Measurements from ENCODE around the gene TSPAN14.

TSPAN14 gene

GRCh38 chr10:80447436-80448190 is 6.5 kb upstream of the TSPAN14 start:
- H3K36me3 ChIP-seq (ENCODE audit: control insufficient read depth, insufficient read depth, low read length) = no peaks in the 10 kb centered on the region
- H3K27me3 ChIP-seq (ENCODE audit: control insufficient read depth, insufficient read depth, low read length) = 0 out of 2 replicates have a peak, but pooled peaks cover 5% of the 10 kb centered on the region
- H3K27ac ChIP-seq (ENCODE audit: low read depth, low read length) = no peak overlapping the region
- H3K9ac ChIP-seq (ENCODE audit: low read length) = no peak overlapping the region
- peaks cover 4% of the 10 kb centered on the region; the same call in 1 of the 2 replicates for H3K4me1 ChIP-seq (ENCODE audit: control insufficient read depth, insufficient read depth, low read length)
- peaks cover 3% of the 10 kb centered on the region; the same call in 1 of the 2 replicates for H3K9me3 ChIP-seq (ENCODE audit: control insufficient read depth, insufficient read depth, low read depth, low read length)
- H3K4me3 ChIP-seq (ENCODE audit: low read depth, low read length) = no peak overlapping the region

GRCh38 chr10:80448209-80448942 is 5.7 kb upstream of the TSPAN14 start:
- H3K9ac ChIP-seq (ENCODE audit: low read length) = no peak overlapping the region
- H3K9me3 ChIP-seq (ENCODE audit: control insufficient read depth, insufficient read depth, low read depth, low read length) = peaks cover 3% of the 10 kb centered on the region; the same call in 1 of the 2 replicates
- no peak overlapping the region for H3K27ac ChIP-seq (ENCODE audit: low read depth, low read length)

GRCh38 chr10:80449520-80449919 is 4.6 kb upstream of the TSPAN14 start:
- no peak overlapping the region for H3K27ac ChIP-seq (ENCODE audit: low read depth, low read length)
- H3K27me3 ChIP-seq (ENCODE audit: control insufficient read depth, insufficient read depth, low read length) = 0 out of 2 replicates have a peak, but pooled peaks cover 5% of the 10 kb centered on the region
- peaks cover 7% of the 10 kb centered on the region; the same call in 1 of the 2 replicates for H3K4me1 ChIP-seq (ENCODE audit: control insufficient read depth, insufficient read depth, low read length)
- H3K36me3 ChIP-seq (ENCODE audit: control insufficient read depth, insufficient read depth, low read length) = no peaks in the 10 kb centered on the region
- H3K9ac ChIP-seq (ENCODE audit: low read length) = no peak overlapping the region
- H3K4me3 ChIP-seq (ENCODE audit: low read depth, low read length) = no peak overlapping the region
- peaks cover 3% of the 10 kb centered on the region; the same call in 1 of the 2 replicates for H3K9me3 ChIP-seq (ENCODE audit: control insufficient read depth, insufficient read depth, low read depth, low read length)

More at GRCh38 chr10:80448209-80448942, 5.7 kb upstream of the TSPAN14 start:
- Histone ChIP-seq H3K27me3 (ENCODE audit: control insufficient read depth, insufficient read depth, low read length) (0 out of 2 replicates have a peak, but pooled peaks cover 5% of the 10 kb centered on the region), H3K4me3 (ENCODE audit: low read depth, low read length) (no peak overlapping the region), H3K36me3 (ENCODE audit: control insufficient read depth, insufficient read depth, low read length) (no peaks in the 10 kb centered on the region), H3K4me1 (ENCODE audit: control insufficient read depth, insufficient read depth, low read length) (peaks cover 9% of the 10 kb centered on the region; the same call in 1 of the 2 replicates)

- Histone ChIP-seq H3K27me3 (ENCODE audit: control insufficient read depth, insufficient read depth, low read length) (0 out of 2 replicates have a peak, but pooled peaks cover 7% of the 10 kb centered on the region), H3K9me3 (ENCODE audit: control insufficient read depth, insufficient read depth, low read depth, low read length) (peaks cover 3% of the 10 kb centered on the region; the same call in 1 of the 2 replicates), H3K27ac (ENCODE audit: low read depth, low read length) (no peak overlapping the region), H3K9ac (ENCODE audit: low read length) (no peak overlapping the region), H3K36me3 (ENCODE audit: control insufficient read depth, insufficient read depth, low read length) (no peaks in the 10 kb centered on the region), H3K4me1 (ENCODE audit: control insufficient read depth, insufficient read depth, low read length) (peaks cover 15% of the 10 kb centered on the region), H3K4me3 (ENCODE audit: low read depth, low read length) (no peak overlapping the region)
These were observed 3.0 kb upstream of the TSPAN14 start for GRCh38 chr10:80451132-80451531.

- Histone ChIP-seq H3K36me3 (ENCODE audit: control insufficient read depth, insufficient read depth, low read length) (no peaks in the 10 kb centered on the region), H3K9ac (ENCODE audit: low read length) (no peak overlapping the region), H3K27ac (ENCODE audit: low read depth, low read length) (no peak overlapping the region), H3K4me1 (ENCODE audit: control insufficient read depth, insufficient read depth, low read length) (peaks cover 17% of the 10 kb centered on the region), H3K9me3 (ENCODE audit: control insufficient read depth, insufficient read depth, low read depth, low read length) (peaks cover 3% of the 10 kb centered on the region; the same call in 1 of the 2 replicates), H3K4me3 (ENCODE audit: low read depth, low read length) (no peak overlapping the region), H3K27me3 (ENCODE audit: control insufficient read depth, insufficient read depth, low read length) (0 out of 2 replicates have a peak, but pooled peaks cover 7% of the 10 kb centered on the region)
These were observed 2.0 kb upstream of the TSPAN14 start for GRCh38 chr10:80452069-80452468.

GRCh38 chr10:80452640-80453039 is 1.5 kb upstream of the TSPAN14 start:
- peaks cover 20% of the 10 kb centered on the region for H3K4me1 ChIP-seq (ENCODE audit: control insufficient read depth, insufficient read depth, low read length)
- H3K36me3 ChIP-seq (ENCODE audit: control insufficient read depth, insufficient read depth, low read length) = no peaks in the 10 kb centered on the region
- H3K27ac ChIP-seq (ENCODE audit: low read depth, low read length) = no peak overlapping the region
- no peak overlapping the region for H3K9ac ChIP-seq (ENCODE audit: low read length)
- H3K4me3 ChIP-seq (ENCODE audit: low read depth, low read length) = no peak overlapping the region
- H3K9me3 ChIP-seq (ENCODE audit: control insufficient read depth, insufficient read depth, low read depth, low read length) = peaks cover 3% of the 10 kb centered on the region; the same call in 1 of the 2 replicates
- 0 out of 2 replicates have a peak, but pooled peaks cover 7% of the 10 kb centered on the region for H3K27me3 ChIP-seq (ENCODE audit: control insufficient read depth, insufficient read depth, low read length)

GRCh38 chr10:80453056-80453841 is 861 bp upstream of the TSPAN14 start:
- peak overlapping the region; percentile 67 for H3K9ac ChIP-seq (ENCODE audit: low read length)
- H3K36me3 ChIP-seq (ENCODE audit: control insufficient read depth, insufficient read depth, low read length) = no peaks in the 10 kb centered on the region
- peaks cover 26% of the 10 kb centered on the region for H3K4me1 ChIP-seq (ENCODE audit: control insufficient read depth, insufficient read depth, low read length)
- peaks cover 3% of the 10 kb centered on the region; the same call in 1 of the 2 replicates for H3K9me3 ChIP-seq (ENCODE audit: control insufficient read depth, insufficient read depth, low read depth, low read length)
- 0 out of 2 replicates have a peak, but pooled peaks cover 7% of the 10 kb centered on the region for H3K27me3 ChIP-seq (ENCODE audit: control insufficient read depth, insufficient read depth, low read length)
- H3K4me3 ChIP-seq (ENCODE audit: low read depth, low read length) = peak overlapping the region; percentile 63
- no peak overlapping the region for H3K27ac ChIP-seq (ENCODE audit: low read depth, low read length)

GRCh38 chr10:80454513-80455460 is 677 bp downstream of the TSPAN14 start:
- Histone ChIP-seq H3K27ac (ENCODE audit: low read depth, low read length) (peak overlapping the region; percentile 94; the same call in 1 of the 2 replicates), H3K4me1 (ENCODE audit: control insufficient read depth, insufficient read depth, low read length) (peaks cover 41% of the 10 kb centered on the region), H3K4me3 (ENCODE audit: low read depth, low read length) (peak overlapping the region; percentile 84)

GRCh38 chr10:80455461-80456349 is 1.6 kb downstream of the TSPAN14 start:
- peaks cover 50% of the 10 kb centered on the region for H3K4me1 ChIP-seq (ENCODE audit: control insufficient read depth, insufficient read depth, low read length)

More at GRCh38 chr10:80454513-80455460, 677 bp downstream of the TSPAN14 start:
- no peaks in the 10 kb centered on the region for H3K36me3 ChIP-seq (ENCODE audit: control insufficient read depth, insufficient read depth, low read length)
- H3K27me3 ChIP-seq (ENCODE audit: control insufficient read depth, insufficient read depth, low read length) = 0 out of 2 replicates have a peak, but pooled peaks cover 7% of the 10 kb centered on the region
- H3K9me3 ChIP-seq (ENCODE audit: control insufficient read depth, insufficient read depth, low read depth, low read length) = peaks cover 3% of the 10 kb centered on the region; the same call in 1 of the 2 replicates
- peak overlapping the region; percentile 86 for H3K9ac ChIP-seq (ENCODE audit: low read length)

More at GRCh38 chr10:80455461-80456349, 1.6 kb downstream of the TSPAN14 start:
- Histone ChIP-seq H3K27ac (ENCODE audit: low read depth, low read length) (no peak overlapping the region), H3K4me3 (ENCODE audit: low read depth, low read length) (peak overlapping the region; percentile 84), H3K36me3 (ENCODE audit: control insufficient read depth, insufficient read depth, low read length) (no peaks in the 10 kb centered on the region), H3K9ac (ENCODE audit: low read length) (peak overlapping the region; percentile 86), H3K27me3 (ENCODE audit: control insufficient read depth, insufficient read depth, low read length) (0 out of 2 replicates have a peak, but pooled peaks cover 7% of the 10 kb centered on the region), H3K9me3 (ENCODE audit: control insufficient read depth, insufficient read depth, low read depth, low read length) (peaks cover 3% of the 10 kb centered on the region; the same call in 1 of the 2 replicates)
